GM21360 (cell line): ENCODE data around the gene ATPAF2.

ENCODE experiments used
- ATAC-seq: cut with Tn5 transposase; IDR thresholded peaks from one replicate; pipeline ENCODE4 v1.9.1; 2021; ENCODE audit warnings: mild to moderate bottlenecking, moderate library complexity; ENCODE audit not compliant: unreplicated experiment

Gene ATPAF2

GRCh38 chr17:18038861-18039534 lies at the start of gene ATPAF2, which contains the start of gene GID4:
Gene ATPAF2, minus strand, starts transcription at chr17:18039168. Its CDS starts 155 bp downstream, at chr17:18039013.
Gene GID4, plus strand, starts transcription at chr17:18039408. Its CDS starts 57 bp downstream, at chr17:18039465.
- peak; percentile 82 for ATAC-seq

GRCh38 chr17:18087610-18088491 lies 48.9 kb upstream of the ATPAF2 start, which contains the start of gene DRG2:
Gene DRG2, plus strand, starts transcription at chr17:18087948. Its CDS starts 76 bp downstream, at chr17:18088024.
- ATAC-seq, result peak; percentile 86

GRCh38 chr17:18084256-18084655 lies 45.3 kb upstream of the ATPAF2 start:
- ATAC-seq, result no peak

GRCh38 chr17:18079543-18079942 lies 40.6 kb upstream of the ATPAF2 start:
- no peak for ATAC-seq

GRCh38 chr17:18076936-18077335 lies 38.0 kb upstream of the ATPAF2 start:
- no peak for ATAC-seq

GRCh38 chr17:18074566-18075272 lies 35.8 kb upstream of the ATPAF2 start:
- no peak for ATAC-seq

GRCh38 chr17:18071751-18072150 lies 32.8 kb upstream of the ATPAF2 start:
- no peak for ATAC-seq

GRCh38 chr17:18070861-18071340 lies 31.9 kb upstream of the ATPAF2 start:
- ATAC-seq, result no peak

- ATAC-seq, result no peak
Observed at GRCh38 chr17:18069101-18069500, 30.1 kb upstream of the ATPAF2 start.

GRCh38 chr17:18066866-18067265 lies 27.9 kb upstream of the ATPAF2 start:
- ATAC-seq, result no peak

- no peak for ATAC-seq
Observed at GRCh38 chr17:18065546-18065945, 26.6 kb upstream of the ATPAF2 start.

- ATAC-seq, result no peak
Observed at GRCh38 chr17:18064053-18064452, 25.1 kb upstream of the ATPAF2 start.

GRCh38 chr17:18059283-18059682 lies 20.3 kb upstream of the ATPAF2 start:
- no peak for ATAC-seq

GRCh38 chr17:18056214-18056613 lies 17.2 kb upstream of the ATPAF2 start:
- no peak for ATAC-seq

GRCh38 chr17:18055597-18055996 lies 16.6 kb upstream of the ATPAF2 start:
- ATAC-seq, result no peak

- no peak for ATAC-seq
Observed at GRCh38 chr17:18045691-18046350, 6.9 kb upstream of the ATPAF2 start.

- ATAC-seq, result no peak
Observed at GRCh38 chr17:18044609-18045008, 5.6 kb upstream of the ATPAF2 start.

GRCh38 chr17:18043491-18043890 lies 4.5 kb upstream of the ATPAF2 start:
- no peak for ATAC-seq

- ATAC-seq, result no peak
Observed at GRCh38 chr17:18042983-18043382, 4.0 kb upstream of the ATPAF2 start.

- no peak for ATAC-seq
Observed at GRCh38 chr17:18041776-18042175, 2.8 kb upstream of the ATPAF2 start.
